GM23248 (cell line): Measurements from ENCODE around the gene RCOR1.

ENCODE experiments used
- EZH2 ChIP-seq: fragments of 200-600 bp; sonication (generic); IDR thresholded peaks from 2 replicates; pipeline ENCODE4 v1.6.1; 2018; ENCODE audit warnings: antibody characterized with exemption, mild to moderate bottlenecking; ENCODE audit not compliant: insufficient read depth, poor library complexity, severe bottlenecking
- EZH2phosphoT487 ChIP-seq: fragments of 200-600 bp; sonication (generic); IDR thresholded peaks from 2 replicates; pipeline ENCODE4 v1.6.1; 2018; ENCODE audit warnings: antibody characterized with exemption, moderate library complexity, mild to moderate bottlenecking, low read depth; ENCODE audit not compliant: insufficient read depth

DNA sequence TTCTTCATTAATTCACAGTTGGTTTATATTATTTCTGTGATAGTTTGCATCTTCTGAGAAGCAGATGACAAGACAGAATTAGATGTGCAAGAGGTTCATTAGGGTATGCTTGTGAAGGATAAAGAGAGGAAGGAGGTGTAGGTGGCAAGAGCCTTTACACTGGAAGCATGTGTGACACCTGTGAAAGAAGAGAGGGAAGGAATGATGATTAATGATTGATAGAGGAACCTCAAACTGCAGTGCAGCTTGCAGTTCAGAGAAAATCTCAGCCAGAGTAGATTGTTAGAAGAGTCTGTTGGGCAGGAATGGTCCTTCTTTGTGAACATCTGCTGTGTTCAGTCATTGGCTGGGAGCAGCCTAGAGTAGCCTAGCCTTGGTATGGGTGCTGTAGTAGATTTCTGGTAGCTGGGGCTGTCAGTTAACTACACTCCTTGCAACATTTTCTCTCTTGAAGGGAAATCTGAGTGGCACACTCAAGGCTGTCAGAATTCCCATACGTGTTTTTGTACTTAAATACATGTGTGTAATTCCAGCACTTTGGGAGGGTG lies 9.0 kb downstream of the RCOR1 start:
- TF ChIP-seq EZH2, result no peak
- TF ChIP-seq EZH2phosphoT487, result no peak
